GM18499 (cell line): ENCODE data around the gene YLPM1.

Experiments
- ATAC-seq: cut with Tn5 transposase; IDR thresholded peaks from one replicate; pipeline ENCODE4 v1.9.1; 2021; ENCODE audit warnings: moderate number of reproducible peaks; ENCODE audit not compliant: insufficient read depth, unreplicated experiment

YLPM1 gene

GRCh38 chr14:74785056-74785613 lies 22.0 kb downstream of the YLPM1 start:
- no peak for ATAC-seq

- no peak for ATAC-seq
These were observed 23.7 kb downstream of the YLPM1 start for GRCh38 chr14:74786796-74787315.

- ATAC-seq: no peak
These were observed 29.3 kb downstream of the YLPM1 start for GRCh38 chr14:74792249-74793039.

GRCh38 chr14:74793506-74794155 lies 30.5 kb downstream of the YLPM1 start:
- no peak for ATAC-seq

GRCh38 chr14:74794947-74795346 lies 31.8 kb downstream of the YLPM1 start:
- no peak for ATAC-seq

GRCh38 chr14:74799765-74800164 lies 36.6 kb downstream of the YLPM1 start:
- no peak for ATAC-seq

- ATAC-seq: no peak
These were observed 37.7 kb downstream of the YLPM1 start for GRCh38 chr14:74800780-74801179.

GRCh38 chr14:74801396-74801795 lies 38.3 kb downstream of the YLPM1 start:
- no peak for ATAC-seq

- no peak for ATAC-seq
These were observed 41.2 kb downstream of the YLPM1 start for GRCh38 chr14:74804219-74804825.

- ATAC-seq: no peak
These were observed 44.9 kb downstream of the YLPM1 start for GRCh38 chr14:74807853-74808545.

GRCh38 chr14:74816124-74816523 lies 53.0 kb downstream of the YLPM1 start:
- no peak for ATAC-seq

GRCh38 chr14:74820288-74820687 lies 57.2 kb downstream of the YLPM1 start:
- ATAC-seq: no peak

GRCh38 chr14:74821267-74821915 lies 58.3 kb downstream of the YLPM1 start:
- ATAC-seq: no peak

GRCh38 chr14:74824997-74825396 lies 61.9 kb downstream of the YLPM1 start:
- ATAC-seq: no peak

GRCh38 chr14:74826574-74826973 lies 63.5 kb downstream of the YLPM1 start:
- no peak for ATAC-seq

- no peak for ATAC-seq
These were observed 66.1 kb downstream of the YLPM1 start for GRCh38 chr14:74829251-74829650.

GRCh38 chr14:74832849-74833248 lies 69.7 kb downstream of the YLPM1 start:
- no peak for ATAC-seq

- no peak for ATAC-seq
These were observed 71.7 kb downstream of the YLPM1 start for GRCh38 chr14:74834692-74835392.

GRCh38 chr14:74835645-74836250 lies 72.6 kb downstream of the YLPM1 start:
- ATAC-seq: no peak
